Activated CD4-positive, CD25-positive, alpha-beta regulatory T cell (primary cell): Measurements from ENCODE around the gene CCDC73.
A peak's percentile ranks its signal among the peaks of the same experiment; 100 is the strongest.
"Not testable (repeated sequence)": the region's sequence is repeated elsewhere in the genome, so short reads cannot be mapped to it uniquely, and the experiment has no call there.

ENCODE experiments used
- DNase-seq, 4 experiments: peaks; one replicate each; lab custom pipeline; 2025; lab: John Stamatoyannopoulos, UW

The CCDC73 gene

GRCh38 chr11:32796425-32796824 is 2.0 kb upstream of the CCDC73 start:
- DNase-seq, result no peak

GRCh38 chr11:32792948-32793475 is 1.4 kb downstream of the CCDC73 start:
- peak; percentile 4 to 48 (median 25) for DNase-seq

GRCh38 chr11:32792111-32792947 is 2.1 kb downstream of the CCDC73 start:
- no peak for DNase-seq

- no peak for DNase-seq
Measured at GRCh38 chr11:32790916-32791315, 3.5 kb downstream of the CCDC73 start.

- DNase-seq, result no peak
Measured at GRCh38 chr11:32786811-32787210, 7.7 kb downstream of the CCDC73 start.

GRCh38 chr11:32785262-32785661 is 9.2 kb downstream of the CCDC73 start:
- no peak for DNase-seq

- no peak for DNase-seq
Measured at GRCh38 chr11:32781721-32782120, 12.7 kb downstream of the CCDC73 start.

- DNase-seq, result not testable (repeated sequence)
Measured at GRCh38 chr11:32780839-32781238, 13.6 kb downstream of the CCDC73 start.

- DNase-seq, result no peak
Measured at GRCh38 chr11:32779136-32779535, 15.3 kb downstream of the CCDC73 start.

- no peak for DNase-seq
Measured at GRCh38 chr11:32775908-32776307, 18.6 kb downstream of the CCDC73 start.

GRCh38 chr11:32774081-32774480 is 20.4 kb downstream of the CCDC73 start:
- no peak for DNase-seq

- no peak for DNase-seq
Measured at GRCh38 chr11:32772731-32773130, 21.7 kb downstream of the CCDC73 start.

- DNase-seq, result not testable (repeated sequence)
Measured at GRCh38 chr11:32761774-32762173, 32.7 kb downstream of the CCDC73 start.

- DNase-seq, result no peak
Measured at GRCh38 chr11:32758291-32758690, 36.2 kb downstream of the CCDC73 start.

- not testable (repeated sequence) for DNase-seq
Measured at GRCh38 chr11:32753181-32753580, 41.3 kb downstream of the CCDC73 start.

GRCh38 chr11:32752001-32752400 is 42.5 kb downstream of the CCDC73 start:
- no peak for DNase-seq

GRCh38 chr11:32751381-32751780 is 43.1 kb downstream of the CCDC73 start:
- DNase-seq, result no peak

GRCh38 chr11:32729976-32730375 is 64.5 kb downstream of the CCDC73 start:
- no peak for DNase-seq

- no peak for DNase-seq
Measured at GRCh38 chr11:32723332-32723731, 71.1 kb downstream of the CCDC73 start.

- no peak for DNase-seq
Measured at GRCh38 chr11:32722255-32722654, 72.2 kb downstream of the CCDC73 start.

- DNase-seq, result no peak
Measured at GRCh38 chr11:32713496-32713895, 81.0 kb downstream of the CCDC73 start.

- not testable (repeated sequence) for DNase-seq
Measured at GRCh38 chr11:32708978-32709377, 85.5 kb downstream of the CCDC73 start.

- no peak for DNase-seq
Measured at GRCh38 chr11:32706985-32707741, 87.3 kb downstream of the CCDC73 start.
